Measurements from ENCODE around the gene IGF2BP2. TPM values are rescaled to one million over a fixed set of nuclear protein-coding genes. Genes with fewer than 3 reads are reported as not detected.

The IGF2BP2 gene
- total and polyA plus RNA-seq, 8 donors: 4.0 to 303 (median 29.0) TPM

DNA sequence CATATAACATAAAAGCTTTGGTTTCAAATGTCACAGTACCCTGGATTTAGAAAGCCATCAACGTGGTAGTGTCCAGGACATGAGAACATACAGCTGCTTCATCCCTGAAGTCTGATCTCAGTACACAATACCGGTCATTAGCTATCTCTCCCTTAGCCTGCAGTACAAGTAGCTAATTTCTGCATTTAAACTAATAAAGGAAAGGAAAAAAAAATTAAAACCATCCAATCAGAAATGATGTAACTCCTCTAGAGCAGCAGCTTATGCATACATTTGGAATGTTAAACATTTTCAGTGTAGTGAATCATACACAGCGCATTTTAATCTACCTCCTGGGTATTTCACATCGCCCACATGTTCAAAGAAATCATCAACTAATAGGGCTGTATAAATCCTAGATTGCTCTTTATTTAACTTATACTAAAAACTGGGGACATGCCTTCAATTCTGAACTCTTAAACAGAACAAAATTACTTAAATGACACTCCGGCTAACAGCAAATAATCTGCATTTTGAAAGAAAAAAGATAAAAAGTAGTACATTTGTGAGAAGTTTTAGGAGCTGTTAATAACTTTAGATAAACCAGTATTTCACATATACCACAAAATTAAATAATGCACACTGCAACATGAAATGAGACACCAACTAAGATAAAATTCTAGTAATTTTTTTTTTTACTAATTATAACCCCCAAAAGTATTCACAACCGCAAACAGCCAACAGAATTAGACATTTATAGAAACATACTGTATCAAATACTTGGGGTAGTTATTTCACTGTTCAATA is 3.7 kb downstream of the IGF2BP2 start:
- no peak for TF ChIP-seq POLR2AphosphoS5 (IDR thresholded peaks at IDR 0.05)
- TF ChIP-seq POLR2A (IDR thresholded peaks at IDR 0.05): no peak
- Histone ChIP-seq H3K9me3 (no peaks in the 10 kb centered on the region), H3K4me3 (no peak overlapping the region), H3K4me1 (peaks cover 13 to 36% (median 28%) of the 10 kb centered on the region in 4 donors), H3K36me3 (no peaks in the 10 kb centered on the region), H3K27ac (no peak overlapping the region), H3K27me3 (peaks cover 3 to 77% (median 26%) of the 10 kb centered on the region in 3 donors)
- DNase-seq: peak in 1 of 2 donors; percentile 59
- WGBS, 5 donors: 50 to 62% (median 54%) methylated on average over 6 of the region's 6 CpGs
- intact Hi-C loops (cut with DNase I; ENCODE audit: low total_unique reads): no loop called here

DNA sequence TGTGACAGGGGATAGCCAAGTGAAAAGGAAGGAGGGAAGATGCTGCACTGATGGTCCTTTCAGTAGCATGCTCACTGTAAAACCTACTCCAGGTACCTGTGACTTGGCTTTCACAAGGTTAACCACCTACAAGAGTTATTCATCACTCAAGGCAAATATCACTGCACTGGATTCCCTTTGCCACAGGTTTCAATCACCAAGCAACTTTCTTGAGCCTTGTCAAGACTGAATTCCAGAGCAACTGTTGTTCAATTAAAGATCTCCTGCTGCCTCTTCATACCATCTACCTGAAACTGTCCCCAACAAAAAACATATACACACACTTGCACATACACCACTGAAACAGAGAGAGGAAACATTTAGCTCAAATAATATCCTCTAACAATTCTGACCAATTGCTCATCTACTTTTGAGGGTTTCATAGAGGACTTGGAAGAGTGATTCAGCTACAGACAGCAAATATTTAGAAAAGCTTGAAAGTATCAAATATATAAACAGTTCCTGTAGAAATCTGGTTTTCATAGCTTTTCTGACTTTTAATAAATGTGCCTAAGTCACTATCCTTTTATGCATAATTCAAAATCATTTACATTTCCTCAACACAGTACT is 6.5 kb downstream of the IGF2BP2 start:
- H3K27ac ChIP-seq: no peak overlapping the region
- TF ChIP-seq EP300 (IDR thresholded peaks at IDR 0.05) (no peak), POLR2A (IDR thresholded peaks at IDR 0.05) (no peak), POLR2AphosphoS5 (IDR thresholded peaks at IDR 0.05) (no peak)
- TF ChIP-seq, protein P1, sequence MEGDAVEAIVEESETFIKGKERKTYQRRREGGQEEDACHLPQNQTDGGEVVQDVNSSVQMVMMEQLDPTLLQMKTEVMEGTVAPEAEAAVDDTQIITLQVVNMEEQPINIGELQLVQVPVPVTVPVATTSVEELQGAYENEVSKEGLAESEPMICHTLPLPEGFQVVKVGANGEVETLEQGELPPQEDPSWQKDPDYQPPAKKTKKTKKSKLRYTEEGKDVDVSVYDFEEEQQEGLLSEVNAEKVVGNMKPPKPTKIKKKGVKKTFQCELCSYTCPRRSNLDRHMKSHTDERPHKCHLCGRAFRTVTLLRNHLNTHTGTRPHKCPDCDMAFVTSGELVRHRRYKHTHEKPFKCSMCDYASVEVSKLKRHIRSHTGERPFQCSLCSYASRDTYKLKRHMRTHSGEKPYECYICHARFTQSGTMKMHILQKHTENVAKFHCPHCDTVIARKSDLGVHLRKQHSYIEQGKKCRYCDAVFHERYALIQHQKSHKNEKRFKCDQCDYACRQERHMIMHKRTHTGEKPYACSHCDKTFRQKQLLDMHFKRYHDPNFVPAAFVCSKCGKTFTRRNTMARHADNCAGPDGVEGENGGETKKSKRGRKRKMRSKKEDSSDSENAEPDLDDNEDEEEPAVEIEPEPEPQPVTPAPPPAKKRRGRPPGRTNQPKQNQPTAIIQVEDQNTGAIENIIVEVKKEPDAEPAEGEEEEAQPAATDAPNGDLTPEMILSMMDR (IDR thresholded peaks at IDR 0.05): no peak
- no peak overlapping the region for H3K4me3 ChIP-seq
- H3K27me3 ChIP-seq: peaks cover 0 to 52% (median 5%) of the 10 kb centered on the region in 3 donors
- intact Hi-C loops (cut with DNase I; ENCODE audit: low total_unique reads): no loop called here
- DNase-seq: no peak
- peaks cover 3 to 14% (median 9%) of the 10 kb centered on the region in 4 donors for H3K4me1 ChIP-seq
- H3K9me3 ChIP-seq: no peaks in the 10 kb centered on the region
- H3K36me3 ChIP-seq: no peaks in the 10 kb centered on the region

DNA sequence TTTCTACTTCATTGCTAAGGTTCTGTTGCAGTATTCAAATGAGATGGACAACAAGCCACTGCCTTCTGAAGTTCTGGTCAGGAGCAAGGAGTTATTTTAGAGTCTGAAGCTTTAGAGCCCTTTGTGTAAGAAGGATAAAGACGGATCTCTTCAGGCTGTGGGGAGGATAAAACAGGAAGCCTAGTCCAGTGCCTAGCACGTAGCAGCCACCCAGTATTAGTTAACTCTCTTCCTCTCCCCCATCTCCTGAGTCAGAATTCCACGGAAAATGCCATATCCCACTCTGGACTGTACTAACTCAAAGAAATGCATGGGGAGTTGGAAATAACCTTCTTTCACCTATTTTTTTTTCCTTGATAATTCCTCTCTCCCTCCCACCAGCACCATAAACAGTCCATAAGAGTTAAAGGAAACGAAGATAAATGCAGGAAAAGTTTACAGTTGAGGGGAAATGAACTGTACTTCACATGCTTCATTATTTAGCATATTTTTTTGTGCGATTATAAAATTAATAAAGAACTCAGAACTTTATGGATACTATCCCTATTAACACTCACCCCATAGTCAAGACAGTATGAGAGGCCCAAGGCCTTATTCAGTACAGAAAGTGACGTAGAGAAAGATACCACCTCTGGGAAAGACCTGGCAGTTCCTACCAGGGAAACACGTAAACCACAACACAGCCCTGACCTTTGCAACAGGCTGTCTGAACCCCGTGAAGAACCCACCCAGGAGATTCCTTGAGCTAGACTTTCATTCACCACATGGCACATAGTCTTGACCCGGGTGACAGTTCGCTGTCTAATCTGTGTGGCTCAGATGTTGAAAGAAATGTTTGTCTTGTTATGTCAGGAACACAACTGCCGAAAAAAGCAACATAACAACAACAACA is 9.2 kb downstream of the IGF2BP2 start:
- Histone ChIP-seq H3K36me3 (no peaks in the 10 kb centered on the region), H3K27ac (no peak overlapping the region), H3K9me3 (no peaks in the 10 kb centered on the region), H3K4me1 (no peaks in the 10 kb centered on the region), H3K27me3 (peaks cover 0 to 24% (median 0%) of the 10 kb centered on the region in 3 donors), H3K4me3 (no peak overlapping the region)
- intact Hi-C loops (cut with DNase I; ENCODE audit: low total_unique reads): no loop called here
- peak in 1 of 2 donors; percentile 23 for DNase-seq
- TF ChIP-seq POLR2A (IDR thresholded peaks at IDR 0.05): no peak
- TF ChIP-seq POLR2AphosphoS5 (IDR thresholded peaks at IDR 0.05): no peak
- TF ChIP-seq, protein P1 (IDR thresholded peaks at IDR 0.05): no peak
- no peak for TF ChIP-seq EP300 (IDR thresholded peaks at IDR 0.05)
- WGBS, 5 donors: 67 to 71% (median 69%) methylated on average over 11 of the region's 11 CpGs

DNA sequence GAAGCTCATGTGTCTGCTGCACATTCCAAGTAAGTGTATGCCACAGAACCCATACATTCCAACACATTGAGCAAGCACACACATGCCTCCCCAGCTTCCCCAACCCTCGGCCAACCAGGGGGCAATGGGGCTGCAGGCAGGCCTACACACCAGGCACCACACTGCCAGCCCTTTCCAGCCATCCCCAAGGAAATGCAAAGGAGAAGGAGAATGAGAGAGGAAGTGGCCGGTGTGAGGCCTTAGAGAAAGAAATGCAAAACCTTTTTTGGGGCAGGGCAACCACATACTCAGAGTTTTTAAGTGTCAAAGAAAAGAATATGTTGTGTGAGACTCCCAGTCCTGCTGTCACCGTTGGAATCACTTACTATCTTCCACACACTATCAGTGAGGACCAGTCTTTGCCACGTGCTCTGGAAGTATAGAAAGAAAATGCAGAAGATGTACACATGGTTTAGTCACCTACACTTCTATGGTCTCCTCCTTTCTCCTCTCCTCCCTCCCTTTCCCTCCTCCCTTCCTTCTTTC is 11.1 kb downstream of the IGF2BP2 start:
- peak in 1 of 2 donors; percentile 25 for DNase-seq
- Histone ChIP-seq H3K27me3 (peaks cover 0 to 8% (median 0%) of the 10 kb centered on the region in 3 donors), H3K36me3 (no peaks in the 10 kb centered on the region), H3K4me1 (no peaks in the 10 kb centered on the region), H3K9me3 (no peaks in the 10 kb centered on the region), H3K27ac (no peak overlapping the region), H3K4me3 (no peak overlapping the region)
- 44 to 61% (median 55%) methylated on average over 4 of the region's 4 CpGs for WGBS, 5 donors
- TF ChIP-seq EP300 (IDR thresholded peaks at IDR 0.05): no peak
- TF ChIP-seq POLR2A (IDR thresholded peaks at IDR 0.05): no peak
- TF ChIP-seq, protein P1 (IDR thresholded peaks at IDR 0.05): no peak
- TF ChIP-seq POLR2AphosphoS5 (IDR thresholded peaks at IDR 0.05): no peak
- intact Hi-C loops (cut with DNase I; ENCODE audit: low total_unique reads): no loop called here
